Upper lobe of left lung (tissue), 4 donors: ENCODE results near the gene CLEC4M.

Experiments
- CTCF ChIP-seq, 6 experiments: fragments of 450-650 bp in 4 of 6; fragments of 200-600 bp in 2 of 6; sonication (generic) in 2 of 6; IDR thresholded peaks; one replicate each; pipeline ENCODE4 v1.5.1; 2016 to 2019; ENCODE audit warnings: antibody characterized with exemption in 6 of 6
- POLR2A ChIP-seq, 4 donors: fragments of 450-650 bp; IDR thresholded peaks; one replicate each; pipeline ENCODE4 v1.5.1; 2016 to 2017; ENCODE audit warnings: antibody characterized with exemption in 4 of 4, mild to moderate bottlenecking in 2 of 4
- POLR2AphosphoS5 ChIP-seq, 2 donors: sonication (generic); formaldehyde crosslinking; IDR thresholded peaks; one replicate each; pipeline ENCODE4 v1.5.1; 2017; ENCODE audit warnings: antibody characterized with exemption in 2 of 2

GRCh38 chr19:7806876-7807275 is 43.8 kb downstream of the CLEC4M start:
- TF ChIP-seq CTCF (IDR thresholded peaks at IDR 0.05) (no peak), POLR2AphosphoS5 (IDR thresholded peaks at IDR 0.05) (no peak), POLR2A (IDR thresholded peaks at IDR 0.05) (no peak)
